A549 (cell line): Measurements from ENCODE around the gene SMURF1.

ENCODE experiments used
- CBX8 ChIP-seq: fragments of 200-600 bp; sonication (generic); IDR thresholded peaks from 2 replicates; pipeline ENCODE4 v1.6.1; 2016
- CHD4 ChIP-seq: fragments of 200-600 bp; sonication (generic); IDR thresholded peaks from 2 replicates; pipeline ENCODE4 v1.6.1; 2016; ENCODE audit warnings: antibody characterized with exemption, mild to moderate bottlenecking, borderline replicate concordance
- EP300 ChIP-seq, 2 experiments: fragments of >200 bp; sonication (Bioruptor Twin); formaldehyde crosslinking; IDR thresholded peaks; 2 replicates in 1 of 2; 3 replicates in 1 of 2; pipeline ENCODE4 v1.6.1; 2016 to 2017
- KDM1A ChIP-seq: fragments of 200-600 bp; sonication (generic); IDR thresholded peaks from 2 replicates; pipeline ENCODE4 v1.6.1; 2016; ENCODE audit warnings: low read depth, mild to moderate bottlenecking
- NR3C1 ChIP-seq: fragments of >200 bp; sonication (Bioruptor Twin); formaldehyde crosslinking; IDR thresholded peaks from 3 replicates; pipeline ENCODE4 v1.6.1; 2017
- POLR2A ChIP-seq: IDR thresholded peaks from 2 replicates; pipeline ENCODE4 v1.6.1; 2012; ENCODE audit warnings: mild to moderate bottlenecking, low read length
- TF ChIP-seq, protein P1 (sequence below): fragments of >200 bp; sonication (Bioruptor Twin); formaldehyde crosslinking; IDR thresholded peaks from 2 replicates; pipeline ENCODE4 v1.6.1; 2016
- TF ChIP-seq, protein P2 (sequence below): fragments of >200 bp; sonication (Bioruptor Twin); formaldehyde crosslinking; IDR thresholded peaks from 3 replicates; pipeline ENCODE4 v1.5.1; 2016
- TF ChIP-seq, protein P3 (sequence below): fragments of 450-650 bp; IDR thresholded peaks from 2 replicates; pipeline ENCODE4 v1.6.1; 2014; ENCODE audit warnings: antibody characterized with exemption
- TF ChIP-seq, protein P4 (sequence below): IDR thresholded peaks from 2 replicates; pipeline ENCODE4 v1.6.1; 2012
- TF ChIP-seq, protein P5 (sequence below): fragments of 200-600 bp; sonication (generic); IDR thresholded peaks from 2 replicates; pipeline ENCODE4 v1.6.1; 2016; ENCODE audit warnings: antibody characterized with exemption, mild to moderate bottlenecking, moderate library complexity

DNA sequence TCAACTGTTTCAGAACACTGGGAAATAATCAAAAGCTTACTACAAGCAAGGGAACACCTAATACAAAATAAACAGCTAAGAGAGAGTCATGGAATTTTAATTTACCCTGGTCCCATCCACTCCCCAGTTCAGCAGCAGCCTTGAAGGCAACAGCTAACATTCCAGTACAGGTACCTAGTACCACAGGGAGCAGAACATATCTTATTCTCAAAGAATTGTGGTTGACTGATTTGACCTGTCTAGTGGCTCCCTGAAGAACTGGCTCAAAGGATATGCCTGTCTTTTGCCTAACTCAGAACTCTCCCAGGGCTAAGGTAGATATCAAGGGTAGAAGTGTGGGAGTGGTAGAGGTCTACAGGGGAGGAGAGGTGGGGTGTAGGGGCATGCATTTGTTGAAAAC lies 32.3 kb downstream of the SMURF1 start:
- TF ChIP-seq, protein P1, sequence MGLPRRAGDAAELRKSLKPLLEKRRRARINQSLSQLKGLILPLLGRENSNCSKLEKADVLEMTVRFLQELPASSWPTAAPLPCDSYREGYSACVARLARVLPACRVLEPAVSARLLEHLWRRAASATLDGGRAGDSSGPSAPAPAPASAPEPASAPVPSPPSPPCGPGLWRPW = no peak
- TF ChIP-seq, protein P2, sequence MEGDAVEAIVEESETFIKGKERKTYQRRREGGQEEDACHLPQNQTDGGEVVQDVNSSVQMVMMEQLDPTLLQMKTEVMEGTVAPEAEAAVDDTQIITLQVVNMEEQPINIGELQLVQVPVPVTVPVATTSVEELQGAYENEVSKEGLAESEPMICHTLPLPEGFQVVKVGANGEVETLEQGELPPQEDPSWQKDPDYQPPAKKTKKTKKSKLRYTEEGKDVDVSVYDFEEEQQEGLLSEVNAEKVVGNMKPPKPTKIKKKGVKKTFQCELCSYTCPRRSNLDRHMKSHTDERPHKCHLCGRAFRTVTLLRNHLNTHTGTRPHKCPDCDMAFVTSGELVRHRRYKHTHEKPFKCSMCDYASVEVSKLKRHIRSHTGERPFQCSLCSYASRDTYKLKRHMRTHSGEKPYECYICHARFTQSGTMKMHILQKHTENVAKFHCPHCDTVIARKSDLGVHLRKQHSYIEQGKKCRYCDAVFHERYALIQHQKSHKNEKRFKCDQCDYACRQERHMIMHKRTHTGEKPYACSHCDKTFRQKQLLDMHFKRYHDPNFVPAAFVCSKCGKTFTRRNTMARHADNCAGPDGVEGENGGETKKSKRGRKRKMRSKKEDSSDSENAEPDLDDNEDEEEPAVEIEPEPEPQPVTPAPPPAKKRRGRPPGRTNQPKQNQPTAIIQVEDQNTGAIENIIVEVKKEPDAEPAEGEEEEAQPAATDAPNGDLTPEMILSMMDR = no peak
- TF ChIP-seq EP300 (IDR thresholded peaks at IDR 0.05) = no peak
- TF ChIP-seq, protein P3, sequence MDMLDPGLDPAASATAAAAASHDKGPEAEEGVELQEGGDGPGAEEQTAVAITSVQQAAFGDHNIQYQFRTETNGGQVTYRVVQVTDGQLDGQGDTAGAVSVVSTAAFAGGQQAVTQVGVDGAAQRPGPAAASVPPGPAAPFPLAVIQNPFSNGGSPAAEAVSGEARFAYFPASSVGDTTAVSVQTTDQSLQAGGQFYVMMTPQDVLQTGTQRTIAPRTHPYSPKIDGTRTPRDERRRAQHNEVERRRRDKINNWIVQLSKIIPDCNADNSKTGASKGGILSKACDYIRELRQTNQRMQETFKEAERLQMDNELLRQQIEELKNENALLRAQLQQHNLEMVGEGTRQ = no peak
- TF ChIP-seq, protein P4, sequence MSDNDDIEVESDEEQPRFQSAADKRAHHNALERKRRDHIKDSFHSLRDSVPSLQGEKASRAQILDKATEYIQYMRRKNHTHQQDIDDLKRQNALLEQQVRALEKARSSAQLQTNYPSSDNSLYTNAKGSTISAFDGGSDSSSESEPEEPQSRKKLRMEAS = no peak
- TF ChIP-seq POLR2A = no peak
- TF ChIP-seq CHD4 = no peak
- no peak for TF ChIP-seq KDM1A
- TF ChIP-seq, protein P5, sequence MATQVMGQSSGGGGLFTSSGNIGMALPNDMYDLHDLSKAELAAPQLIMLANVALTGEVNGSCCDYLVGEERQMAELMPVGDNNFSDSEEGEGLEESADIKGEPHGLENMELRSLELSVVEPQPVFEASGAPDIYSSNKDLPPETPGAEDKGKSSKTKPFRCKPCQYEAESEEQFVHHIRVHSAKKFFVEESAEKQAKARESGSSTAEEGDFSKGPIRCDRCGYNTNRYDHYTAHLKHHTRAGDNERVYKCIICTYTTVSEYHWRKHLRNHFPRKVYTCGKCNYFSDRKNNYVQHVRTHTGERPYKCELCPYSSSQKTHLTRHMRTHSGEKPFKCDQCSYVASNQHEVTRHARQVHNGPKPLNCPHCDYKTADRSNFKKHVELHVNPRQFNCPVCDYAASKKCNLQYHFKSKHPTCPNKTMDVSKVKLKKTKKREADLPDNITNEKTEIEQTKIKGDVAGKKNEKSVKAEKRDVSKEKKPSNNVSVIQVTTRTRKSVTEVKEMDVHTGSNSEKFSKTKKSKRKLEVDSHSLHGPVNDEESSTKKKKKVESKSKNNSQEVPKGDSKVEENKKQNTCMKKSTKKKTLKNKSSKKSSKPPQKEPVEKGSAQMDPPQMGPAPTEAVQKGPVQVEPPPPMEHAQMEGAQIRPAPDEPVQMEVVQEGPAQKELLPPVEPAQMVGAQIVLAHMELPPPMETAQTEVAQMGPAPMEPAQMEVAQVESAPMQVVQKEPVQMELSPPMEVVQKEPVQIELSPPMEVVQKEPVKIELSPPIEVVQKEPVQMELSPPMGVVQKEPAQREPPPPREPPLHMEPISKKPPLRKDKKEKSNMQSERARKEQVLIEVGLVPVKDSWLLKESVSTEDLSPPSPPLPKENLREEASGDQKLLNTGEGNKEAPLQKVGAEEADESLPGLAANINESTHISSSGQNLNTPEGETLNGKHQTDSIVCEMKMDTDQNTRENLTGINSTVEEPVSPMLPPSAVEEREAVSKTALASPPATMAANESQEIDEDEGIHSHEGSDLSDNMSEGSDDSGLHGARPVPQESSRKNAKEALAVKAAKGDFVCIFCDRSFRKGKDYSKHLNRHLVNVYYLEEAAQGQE = no peak
- TF ChIP-seq CBX8 = no peak
- no peak for TF ChIP-seq NR3C1
